AG04450 (cell line): ENCODE data around the gene DYNLT4. TPM values are rescaled to one million over a fixed set of nuclear protein-coding genes. Genes with fewer than 3 reads are reported as not detected.

Source experiments
- CTCF ChIA-PET: fragments of 300-600, 350-600 bp; formaldehyde crosslinking; extraction: SDS; loops from one replicate; lab custom pipeline; 2022; ENCODE audit warnings: antibody characterized with exemption, inconsistent platforms; lab: Charles Lee
- POLR2A ChIA-PET: fragments of 350-600 bp; formaldehyde crosslinking; extraction: SDS; loops from one replicate; lab custom pipeline; 2021; ENCODE audit warnings: antibody characterized with exemption, inconsistent platforms; lab: Yijun Ruan, JAX
- DNase-seq: peaks from one replicate; pipeline ENCODE4 v3.0.0-alpha.2; 2011; ENCODE audit warnings: low read depth, low spot score
- H3K27ac ChIP-seq: one replicate; pipeline ENCODE4 v1.5.1; 2012; ENCODE audit warnings: low read depth, low read length, control low read depth
- H3K27me3 ChIP-seq: one replicate; pipeline ENCODE4 v1.6.0; 2012; ENCODE audit warnings: low read length; ENCODE audit not compliant: control insufficient read depth, insufficient read depth
- H3K4me3 ChIP-seq: 2 replicates; pipeline ENCODE4 v1.5.1; 2011; ENCODE audit warnings: mild to moderate bottlenecking, low read depth, low read length, control low read depth
- H3K9me3 ChIP-seq: 2 replicates; pipeline ENCODE4 v1.5.1; 2012; ENCODE audit warnings: low read length; ENCODE audit not compliant: control insufficient read depth, insufficient read depth
- CTCF ChIP-seq: IDR thresholded peaks from 2 replicates; pipeline ENCODE4 v1.5.1; 2011; ENCODE audit warnings: low read depth, low read length, control low read depth, inconsistent platforms
- polyA plus RNA-seq: library from polyadenylated mRNA; depleted of rRNA; stranded (reverse); fragments of >200 nt; gene quantifications from 2 replicates; pipeline ENCODE4 v1.2.3, GENCODE V29; 2011

The DYNLT4 gene
- polyA plus RNA-seq, 1 experiment = not detected

- ChIA-PET CTCF (interaction anchor here (0.7 to 2.2 kb wide), 2 partner anchors 10 to 92 kb away, joined by 5 to 20 read pairs; partner anchors contain the start of gene PLK3), POLR2A (interaction anchor here (1.4 to 4.1 kb wide), 4 partner anchors 9 to 89 kb away, joined by 4 to 103 read pairs (median 18); partner anchors contain the start of genes PLK3 and RPS8)
- Histone ChIP-seq H3K9me3 (no peaks in the 10 kb centered on the region; the same call in 1 of the 2 replicates), H3K4me3 (peak overlapping the region; percentile 31), H3K27me3 (no peaks in the 10 kb centered on the region), H3K27ac (peak overlapping the region; percentile 32)
- DNase-seq = no peak
- no peak for TF ChIP-seq CTCF
These were observed 3.1 kb upstream of the DYNLT4 start for GRCh38 chr1:44810101-44810761.

GRCh38 chr1:44808938-44809917, 2.1 kb upstream of the DYNLT4 start:
- TF ChIP-seq CTCF = 0 out of 2 replicates have a peak, but pooled peaks have one; percentile 16
- Histone ChIP-seq H3K4me3 (peak overlapping the region; percentile 63), H3K9me3 (no peaks in the 10 kb centered on the region; the same call in 1 of the 2 replicates), H3K27me3 (no peaks in the 10 kb centered on the region), H3K27ac (peak overlapping the region; percentile 100)
- ChIA-PET POLR2A (interaction anchor here (0.5 to 4.1 kb wide), 7 partner anchors 9 to 712 kb away, joined by 3 to 103 read pairs (median 5); partner anchors contain the start of genes PLK3, PRDX1 and RPS8), CTCF (interaction anchor here (0.8 to 2.2 kb wide), 7 partner anchors 9 to 78 kb away, joined by 3 to 20 read pairs (median 5); partner anchors contain the start of genes PLK3 and RNU5D-1)
- no peak for DNase-seq

- no peaks in the 10 kb centered on the region for H3K27me3 ChIP-seq
- DNase-seq = peak; percentile 80
- POLR2A ChIA-PET = interaction anchor here (0.5 to 4.1 kb wide), 12 partner anchors 8 to 1962 kb away, joined by 3 to 103 read pairs (median 4); partner anchors contain the start of genes HECTD3, PLK3, PRDX1 and PTCH2
- CTCF ChIA-PET = interaction anchor here (0.6 to 2.2 kb wide), 7 partner anchors 8 to 77 kb away, joined by 3 to 20 read pairs (median 5); partner anchors contain the start of genes PLK3 and RNU5D-1
- H3K9me3 ChIP-seq = no peaks in the 10 kb centered on the region; the same call in 1 of the 2 replicates
- H3K4me3 ChIP-seq = peak within 1 kb of the TSS; percentile 63
- no peak for TF ChIP-seq CTCF
- peak within 1 kb of the TSS; percentile 100 for H3K27ac ChIP-seq
These were observed 1.1 kb upstream of the DYNLT4 start, which contains the start of gene BTBD19 for GRCh38 chr1:44808063-44808937. Gene BTBD19, plus strand, starts transcription at chr1:44808523. Its CDS starts 298 bp downstream, at chr1:44808821.

GRCh38 chr1:44807364-44808062, 362 bp upstream of the DYNLT4 start:
- POLR2A ChIA-PET = interaction anchor here (0.6 to 4.1 kb wide), 11 partner anchors 7 to 1961 kb away, joined by 3 to 103 read pairs (median 3); partner anchors contain the start of genes HECTD3, PLK3, PRDX1 and PTCH2
- Histone ChIP-seq H3K27ac (peak overlapping the region; percentile 100), H3K9me3 (no peaks in the 10 kb centered on the region; the same call in 1 of the 2 replicates), H3K27me3 (no peaks in the 10 kb centered on the region), H3K4me3 (peak overlapping the region; percentile 63)
- CTCF ChIA-PET = interaction anchor here (1.2 to 1.6 kb wide), 4 partner anchors 9 to 76 kb away, joined by 4 to 8 read pairs (median 4); partner anchors contain the start of gene RNU5D-1
- DNase-seq = peak; percentile 98
- TF ChIP-seq CTCF = no peak
